ENCODE results near the gene PRKCE. TPM values are rescaled to one million over a fixed set of nuclear protein-coding genes. Genes with fewer than 3 reads are reported as not detected.

The PRKCE gene
- total and polyA plus RNA-seq, 2 donors (not counting 3 experiments of a cell fraction or from before 2014, with no cell fraction given): 27.9 to 33.9 TPM

DNA sequence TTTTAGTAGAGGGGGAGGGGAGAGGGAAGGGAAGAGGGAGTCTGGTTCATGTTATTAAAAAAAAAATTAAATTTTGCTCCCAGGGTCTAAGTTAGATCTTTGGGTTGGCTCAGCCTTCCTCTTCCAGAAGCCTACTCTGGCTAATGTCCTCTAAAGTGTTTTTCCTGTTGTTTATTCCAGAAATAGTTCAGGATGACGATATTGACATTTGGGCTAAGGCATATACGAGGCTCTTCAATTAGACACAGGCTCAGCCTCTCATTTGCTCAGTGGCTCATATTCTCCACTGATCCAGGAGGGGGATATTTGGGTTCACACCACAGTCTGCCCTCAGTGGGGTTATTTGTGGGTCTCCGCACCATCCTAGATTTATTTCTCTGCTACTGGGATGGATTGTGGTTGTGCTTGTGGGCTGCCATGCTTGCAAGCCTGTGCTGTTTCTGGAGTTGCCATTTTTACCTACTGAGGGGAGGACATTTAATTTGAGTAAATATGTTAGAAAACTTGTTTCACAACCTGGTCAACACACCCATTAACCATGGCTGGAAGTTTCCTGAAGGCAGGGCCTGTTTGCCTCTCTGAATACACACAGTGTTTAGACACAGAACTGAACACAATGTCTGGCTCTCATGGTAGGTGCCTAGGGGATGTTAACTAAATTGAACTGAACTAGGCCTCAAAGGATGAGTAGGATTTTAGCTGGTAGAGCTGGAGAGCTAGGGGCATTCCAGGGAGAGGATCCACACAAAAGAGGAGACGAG lies 388.2 kb downstream of the PRKCE start:
- no TSS peak for BruUV-seq (replicated peaks)
- H2AFZ ChIP-seq (ENCODE audit: low read depth, low read length): no peak overlapping the region
- H3K4me1 ChIP-seq (ENCODE audit: control insufficient read depth, extremely low read depth, insufficient read depth, low read length): peaks cover 10% of the 10 kb centered on the region
- ChIA-PET CTCF (interaction anchor here (3.4 kb wide), 1 partner anchor 11 kb away, joined by 18 read pairs; no protein-coding TSS in a partner anchor), POLR2A (no interaction called here)
- TF ChIP-seq FOS (IDR thresholded peaks at IDR 0.05; ENCODE audit: borderline replicate concordance, insufficient read depth, low read length) (no peak), POLR2A (IDR thresholded peaks at IDR 0.05; ENCODE audit: low read depth, low read length) (no peak), EZH2 (IDR thresholded peaks at IDR 0.05; ENCODE audit: borderline replicate concordance, low read depth, low read length, severe bottlenecking) (no peak), POLR2AphosphoS5 (IDR thresholded peaks at IDR 0.05; ENCODE audit: insufficient read depth, low read depth, low read length) (no peak), JUN (IDR thresholded peaks at IDR 0.05; ENCODE audit: borderline replicate concordance, insufficient read depth, insufficient read length, low read depth) (no peak), GATA2 (IDR thresholded peaks at IDR 0.05; ENCODE audit: insufficient read depth, insufficient read length, low read depth, low read length) (no peak), MYC (IDR thresholded peaks at IDR 0.05; ENCODE audit: low read depth, low read length) (no peak), CTCF (IDR thresholded peaks at IDR 0.05; ENCODE audit: extremely low read depth in 1 of 2, insufficient read depth in 1 of 2, low read depth in 1 of 2, low read length in 2 of 2) (no peak)
- TF ChIP-seq, protein P1, sequence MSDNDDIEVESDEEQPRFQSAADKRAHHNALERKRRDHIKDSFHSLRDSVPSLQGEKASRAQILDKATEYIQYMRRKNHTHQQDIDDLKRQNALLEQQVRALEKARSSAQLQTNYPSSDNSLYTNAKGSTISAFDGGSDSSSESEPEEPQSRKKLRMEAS (IDR thresholded peaks at IDR 0.05; ENCODE audit: insufficient read depth, insufficient read length): no peak
- H3K27ac ChIP-seq (ENCODE audit: insufficient read depth, low read depth, low read length): no peak overlapping the region
- no peaks in the 10 kb centered on the region for H3K27me3 ChIP-seq (ENCODE audit: control insufficient read depth in 2 of 2, insufficient read depth in 2 of 2, low read length in 2 of 2)
- intact Hi-C loops (cut with micrococcal nuclease) (no loop called here), dilution Hi-C loops (cut with MboI; ENCODE audit: extremely low pct_ligation_motif_present, low sequenced_read_pairs) (no loop called here)
- DNase-seq (ENCODE audit: low read depth, low spot score) (no peak), FAIRE-seq (no peak)
- H4K20me1 ChIP-seq (replicated peaks; ENCODE audit: control insufficient read depth, extremely low read depth, insufficient read depth, low read length): no peaks in the 10 kb centered on the region
- H3K9ac ChIP-seq (replicated peaks; ENCODE audit: extremely low read depth, insufficient read depth, low read length): no peak overlapping the region
- no peaks in the 10 kb centered on the region for H3K9me3 ChIP-seq (replicated peaks; ENCODE audit: control insufficient read depth, insufficient read depth, low read length)
- no peaks in the 10 kb centered on the region for H3K79me2 ChIP-seq (ENCODE audit: control insufficient read depth, insufficient read depth, low read length)
- H3K4me3 ChIP-seq (replicated peaks in 1 of 3; ENCODE audit: insufficient read depth in 1 of 3, low read depth in 1 of 3, low read length in 3 of 3): no peak overlapping the region
- no peaks in the 10 kb centered on the region for H3K36me3 ChIP-seq (ENCODE audit: control insufficient read depth in 2 of 2, extremely low read depth in 1 of 2, insufficient read depth in 2 of 2, low read length in 2 of 2)
- no peaks in the 10 kb centered on the region for H3K9me1 ChIP-seq (replicated peaks; ENCODE audit: control insufficient read depth, extremely low read depth, insufficient read depth, low read length)
- no peak overlapping the region for H3K4me2 ChIP-seq (ENCODE audit: insufficient read depth, low read length)
